ENCODE data around the gene LRRC4C. TPM values are rescaled to one million over a fixed set of nuclear protein-coding genes. Genes with fewer than 3 reads are reported as not detected.

Gene LRRC4C
- polyA plus RNA-seq, 1 donor from 2014 or later, result 24.3 TPM

DNA sequence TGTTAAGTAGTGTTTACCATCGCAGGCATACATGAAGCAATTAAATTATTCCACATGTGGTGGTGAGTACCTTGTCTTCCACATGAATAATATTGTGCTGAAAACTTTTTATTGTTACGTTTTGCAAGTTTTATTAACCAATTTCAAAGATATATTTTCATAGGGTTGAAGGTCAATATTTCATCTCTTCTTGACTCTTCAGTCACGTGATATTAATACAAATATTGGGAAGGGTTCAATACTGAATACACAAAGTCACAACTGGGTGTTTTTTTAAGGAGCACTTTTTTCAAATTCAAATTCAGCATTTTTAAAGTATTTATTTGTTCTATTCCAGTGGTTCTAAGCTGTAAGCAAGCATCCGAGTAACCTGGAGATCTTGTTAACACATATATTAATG lies 348.9 kb downstream of the LRRC4C start:
- no peak for TF ChIP-seq TAF1 (IDR thresholded peaks at IDR 0.05; ENCODE audit: low read depth)
- TF ChIP-seq, protein P1, sequence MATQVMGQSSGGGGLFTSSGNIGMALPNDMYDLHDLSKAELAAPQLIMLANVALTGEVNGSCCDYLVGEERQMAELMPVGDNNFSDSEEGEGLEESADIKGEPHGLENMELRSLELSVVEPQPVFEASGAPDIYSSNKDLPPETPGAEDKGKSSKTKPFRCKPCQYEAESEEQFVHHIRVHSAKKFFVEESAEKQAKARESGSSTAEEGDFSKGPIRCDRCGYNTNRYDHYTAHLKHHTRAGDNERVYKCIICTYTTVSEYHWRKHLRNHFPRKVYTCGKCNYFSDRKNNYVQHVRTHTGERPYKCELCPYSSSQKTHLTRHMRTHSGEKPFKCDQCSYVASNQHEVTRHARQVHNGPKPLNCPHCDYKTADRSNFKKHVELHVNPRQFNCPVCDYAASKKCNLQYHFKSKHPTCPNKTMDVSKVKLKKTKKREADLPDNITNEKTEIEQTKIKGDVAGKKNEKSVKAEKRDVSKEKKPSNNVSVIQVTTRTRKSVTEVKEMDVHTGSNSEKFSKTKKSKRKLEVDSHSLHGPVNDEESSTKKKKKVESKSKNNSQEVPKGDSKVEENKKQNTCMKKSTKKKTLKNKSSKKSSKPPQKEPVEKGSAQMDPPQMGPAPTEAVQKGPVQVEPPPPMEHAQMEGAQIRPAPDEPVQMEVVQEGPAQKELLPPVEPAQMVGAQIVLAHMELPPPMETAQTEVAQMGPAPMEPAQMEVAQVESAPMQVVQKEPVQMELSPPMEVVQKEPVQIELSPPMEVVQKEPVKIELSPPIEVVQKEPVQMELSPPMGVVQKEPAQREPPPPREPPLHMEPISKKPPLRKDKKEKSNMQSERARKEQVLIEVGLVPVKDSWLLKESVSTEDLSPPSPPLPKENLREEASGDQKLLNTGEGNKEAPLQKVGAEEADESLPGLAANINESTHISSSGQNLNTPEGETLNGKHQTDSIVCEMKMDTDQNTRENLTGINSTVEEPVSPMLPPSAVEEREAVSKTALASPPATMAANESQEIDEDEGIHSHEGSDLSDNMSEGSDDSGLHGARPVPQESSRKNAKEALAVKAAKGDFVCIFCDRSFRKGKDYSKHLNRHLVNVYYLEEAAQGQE (IDR thresholded peaks at IDR 0.05; ENCODE audit: borderline replicate concordance), result no peak
- TF ChIP-seq EP300 (conservative IDR thresholded peaks at IDR 0.05; ENCODE audit: poor library complexity, severe bottlenecking), result no peak
- TF ChIP-seq MXI1 (conservative IDR thresholded peaks at IDR 0.05; ENCODE audit: poor library complexity, severe bottlenecking), result no peak
- no peak for TF ChIP-seq SMC3 (conservative IDR thresholded peaks at IDR 0.05; ENCODE audit: poor library complexity)
- no peak for TF ChIP-seq POLR2AphosphoS5 (IDR thresholded peaks at IDR 0.05)
- no peak for TF ChIP-seq RAD21 (conservative IDR thresholded peaks at IDR 0.05)
- TF ChIP-seq, protein P2, sequence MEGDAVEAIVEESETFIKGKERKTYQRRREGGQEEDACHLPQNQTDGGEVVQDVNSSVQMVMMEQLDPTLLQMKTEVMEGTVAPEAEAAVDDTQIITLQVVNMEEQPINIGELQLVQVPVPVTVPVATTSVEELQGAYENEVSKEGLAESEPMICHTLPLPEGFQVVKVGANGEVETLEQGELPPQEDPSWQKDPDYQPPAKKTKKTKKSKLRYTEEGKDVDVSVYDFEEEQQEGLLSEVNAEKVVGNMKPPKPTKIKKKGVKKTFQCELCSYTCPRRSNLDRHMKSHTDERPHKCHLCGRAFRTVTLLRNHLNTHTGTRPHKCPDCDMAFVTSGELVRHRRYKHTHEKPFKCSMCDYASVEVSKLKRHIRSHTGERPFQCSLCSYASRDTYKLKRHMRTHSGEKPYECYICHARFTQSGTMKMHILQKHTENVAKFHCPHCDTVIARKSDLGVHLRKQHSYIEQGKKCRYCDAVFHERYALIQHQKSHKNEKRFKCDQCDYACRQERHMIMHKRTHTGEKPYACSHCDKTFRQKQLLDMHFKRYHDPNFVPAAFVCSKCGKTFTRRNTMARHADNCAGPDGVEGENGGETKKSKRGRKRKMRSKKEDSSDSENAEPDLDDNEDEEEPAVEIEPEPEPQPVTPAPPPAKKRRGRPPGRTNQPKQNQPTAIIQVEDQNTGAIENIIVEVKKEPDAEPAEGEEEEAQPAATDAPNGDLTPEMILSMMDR (IDR thresholded peaks at IDR 0.05; ENCODE audit: poor library complexity, severe bottlenecking), result no peak
- TF ChIP-seq EZH2 (IDR thresholded peaks at IDR 0.05; ENCODE audit: borderline replicate concordance, insufficient read depth, low read length, poor library complexity, severe bottlenecking), result no peak
- no peaks in the 10 kb centered on the region for H3K36me3 ChIP-seq (ENCODE audit: insufficient read depth, low read length)
- H2AFZ ChIP-seq (ENCODE audit: low read depth, low read length), result no peak overlapping the region
- H3K27me3 ChIP-seq (ENCODE audit: insufficient read depth, low read depth, low read length), result no peaks in the 10 kb centered on the region
- no peak overlapping the region for H3K27ac ChIP-seq (ENCODE audit: low read length)
- no peaks in the 10 kb centered on the region for H3K9me2 ChIP-seq (ENCODE audit: insufficient read depth, low read length)
- H3K79me2 ChIP-seq (replicated peaks; ENCODE audit: insufficient read depth, low read length), result no peaks in the 10 kb centered on the region
- no peaks in the 10 kb centered on the region for H3F3A ChIP-seq (ENCODE audit: insufficient read depth, low read length, poor library complexity, severe bottlenecking)
- H3K9me3 ChIP-seq (ENCODE audit: low read length), result no peaks in the 10 kb centered on the region
- no peak overlapping the region for H3K4me2 ChIP-seq (ENCODE audit: low read length)
- no peaks in the 10 kb centered on the region for H4K20me1 ChIP-seq (ENCODE audit: insufficient read depth)
- no peak overlapping the region for H3K4me3 ChIP-seq (ENCODE audit: low read length)
- H3K9ac ChIP-seq (ENCODE audit: low read length), result no peak overlapping the region

DNA sequence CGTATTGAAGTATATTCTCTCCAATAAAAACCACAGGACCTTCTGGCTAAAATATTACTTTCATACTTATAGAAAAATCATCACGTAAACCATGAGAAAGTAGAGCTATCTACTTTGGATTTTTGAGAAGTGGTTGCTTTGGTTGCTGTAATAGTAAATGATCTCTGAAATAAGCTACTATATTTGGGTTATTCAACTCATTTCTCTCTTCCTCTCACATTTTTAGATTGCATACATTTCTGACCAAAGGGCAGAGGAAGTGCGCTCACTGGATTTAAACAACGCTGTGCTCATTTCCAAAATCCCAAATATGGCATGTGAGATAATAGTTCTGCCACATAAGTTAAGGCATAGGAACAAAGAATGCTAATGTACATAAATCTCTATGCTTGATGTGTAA lies 357.0 kb downstream of the LRRC4C start:
- no peak overlapping the region for H3K4me3 ChIP-seq (ENCODE audit: low read length)
- peaks cover 14% of the 10 kb centered on the region for H3K9me3 ChIP-seq (ENCODE audit: low read length)
- H4K20me1 ChIP-seq (ENCODE audit: insufficient read depth), result no peaks in the 10 kb centered on the region
- TF ChIP-seq MXI1 (conservative IDR thresholded peaks at IDR 0.05; ENCODE audit: poor library complexity, severe bottlenecking) (no peak), POLR2AphosphoS5 (IDR thresholded peaks at IDR 0.05) (no peak), TAF1 (IDR thresholded peaks at IDR 0.05; ENCODE audit: low read depth) (no peak), EZH2 (IDR thresholded peaks at IDR 0.05; ENCODE audit: borderline replicate concordance, insufficient read depth, low read length, poor library complexity, severe bottlenecking) (no peak), EP300 (conservative IDR thresholded peaks at IDR 0.05; ENCODE audit: poor library complexity, severe bottlenecking) (no peak), RAD21 (conservative IDR thresholded peaks at IDR 0.05) (no peak), SMC3 (conservative IDR thresholded peaks at IDR 0.05; ENCODE audit: poor library complexity) (no peak)
- TF ChIP-seq, protein P2 (IDR thresholded peaks at IDR 0.05; ENCODE audit: poor library complexity, severe bottlenecking), result no peak
- no peaks in the 10 kb centered on the region for H3K79me2 ChIP-seq (replicated peaks; ENCODE audit: insufficient read depth, low read length)
- H3K4me2 ChIP-seq (ENCODE audit: low read length), result no peak overlapping the region
- no peaks in the 10 kb centered on the region for H3F3A ChIP-seq (ENCODE audit: insufficient read depth, low read length, poor library complexity, severe bottlenecking)
- no peak overlapping the region for H2AFZ ChIP-seq (ENCODE audit: low read depth, low read length)
- H3K9me2 ChIP-seq (ENCODE audit: insufficient read depth, low read length), result no peaks in the 10 kb centered on the region
- H3K27ac ChIP-seq (ENCODE audit: low read length), result no peak overlapping the region
- H3K36me3 ChIP-seq (ENCODE audit: insufficient read depth, low read length), result no peaks in the 10 kb centered on the region
- no peaks in the 10 kb centered on the region for H3K27me3 ChIP-seq (ENCODE audit: insufficient read depth, low read depth, low read length)
- H3K9ac ChIP-seq (ENCODE audit: low read length), result no peak overlapping the region

All from neural cell (in vitro differentiated cells).